ENCODE results near the gene FBXL17.

- TF ChIP-seq, protein P1, sequence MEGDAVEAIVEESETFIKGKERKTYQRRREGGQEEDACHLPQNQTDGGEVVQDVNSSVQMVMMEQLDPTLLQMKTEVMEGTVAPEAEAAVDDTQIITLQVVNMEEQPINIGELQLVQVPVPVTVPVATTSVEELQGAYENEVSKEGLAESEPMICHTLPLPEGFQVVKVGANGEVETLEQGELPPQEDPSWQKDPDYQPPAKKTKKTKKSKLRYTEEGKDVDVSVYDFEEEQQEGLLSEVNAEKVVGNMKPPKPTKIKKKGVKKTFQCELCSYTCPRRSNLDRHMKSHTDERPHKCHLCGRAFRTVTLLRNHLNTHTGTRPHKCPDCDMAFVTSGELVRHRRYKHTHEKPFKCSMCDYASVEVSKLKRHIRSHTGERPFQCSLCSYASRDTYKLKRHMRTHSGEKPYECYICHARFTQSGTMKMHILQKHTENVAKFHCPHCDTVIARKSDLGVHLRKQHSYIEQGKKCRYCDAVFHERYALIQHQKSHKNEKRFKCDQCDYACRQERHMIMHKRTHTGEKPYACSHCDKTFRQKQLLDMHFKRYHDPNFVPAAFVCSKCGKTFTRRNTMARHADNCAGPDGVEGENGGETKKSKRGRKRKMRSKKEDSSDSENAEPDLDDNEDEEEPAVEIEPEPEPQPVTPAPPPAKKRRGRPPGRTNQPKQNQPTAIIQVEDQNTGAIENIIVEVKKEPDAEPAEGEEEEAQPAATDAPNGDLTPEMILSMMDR (IDR thresholded peaks at IDR 0.05) = no peak
- no peak for TF ChIP-seq EZH2 (IDR thresholded peaks at IDR 0.05; ENCODE audit: borderline replicate concordance, insufficient read depth, low read depth, low read length, poor library complexity, severe bottlenecking)
These were observed 126.4 kb downstream of the FBXL17 start for GRCh38 chr5:108255468-108255867.
